NCI-H146 treated with DMSO at 0.1 percent for 48 hours (cell line): ENCODE results near the gene CIC.

ENCODE experiments used
- DNase-seq: peaks from one replicate; lab custom pipeline; 2025; ENCODE audit not compliant: unreplicated experiment; lab: John Stamatoyannopoulos, UW

CIC gene

GRCh38 chr19:42275103-42275502, 6.1 kb downstream of the CIC start:
- DNase-seq, result no peak

- DNase-seq, result no peak
These were observed 6.5 kb downstream of the CIC start for GRCh38 chr19:42275517-42275916.

GRCh38 chr19:42276284-42276683, 7.2 kb downstream of the CIC start:
- no peak for DNase-seq

- DNase-seq, result no peak
These were observed 7.8 kb downstream of the CIC start for GRCh38 chr19:42276821-42277220.

GRCh38 chr19:42277821-42278451, 8.9 kb downstream of the CIC start:
- no peak for DNase-seq

GRCh38 chr19:42278452-42279154, 9.6 kb downstream of the CIC start:
- DNase-seq, result no peak

GRCh38 chr19:42279155-42279901, 10.3 kb downstream of the CIC start:
- peak; percentile 37 for DNase-seq

GRCh38 chr19:42279902-42280814, 11.1 kb downstream of the CIC start:
- peak; percentile 84 for DNase-seq

- DNase-seq, result no peak
These were observed 11.7 kb downstream of the CIC start for GRCh38 chr19:42280815-42281145.

GRCh38 chr19:42281146-42281826, 12.2 kb downstream of the CIC start:
- DNase-seq, result peak; percentile 56

- DNase-seq, result no peak
These were observed 13.0 kb downstream of the CIC start for GRCh38 chr19:42281827-42282762.

- no peak for DNase-seq
These were observed 13.8 kb downstream of the CIC start for GRCh38 chr19:42282819-42283187.

GRCh38 chr19:42283188-42284065, 14.4 kb downstream of the CIC start:
- DNase-seq, result peak; percentile 89

- peak; percentile 60 for DNase-seq
These were observed 15.0 kb downstream of the CIC start for GRCh38 chr19:42284066-42284501.

GRCh38 chr19:42284591-42285341, 15.7 kb downstream of the CIC start:
- no peak for DNase-seq

- DNase-seq, result no peak
These were observed 16.5 kb downstream of the CIC start for GRCh38 chr19:42285541-42285941.

GRCh38 chr19:42285988-42286348, 16.9 kb downstream of the CIC start:
- DNase-seq, result no peak
